ENCODE results near the gene PALLD.
"Not testable (repeated sequence)": the region's sequence is repeated elsewhere in the genome, so short reads cannot be mapped to it uniquely, and the experiment has no call there.

PALLD gene

DNA sequence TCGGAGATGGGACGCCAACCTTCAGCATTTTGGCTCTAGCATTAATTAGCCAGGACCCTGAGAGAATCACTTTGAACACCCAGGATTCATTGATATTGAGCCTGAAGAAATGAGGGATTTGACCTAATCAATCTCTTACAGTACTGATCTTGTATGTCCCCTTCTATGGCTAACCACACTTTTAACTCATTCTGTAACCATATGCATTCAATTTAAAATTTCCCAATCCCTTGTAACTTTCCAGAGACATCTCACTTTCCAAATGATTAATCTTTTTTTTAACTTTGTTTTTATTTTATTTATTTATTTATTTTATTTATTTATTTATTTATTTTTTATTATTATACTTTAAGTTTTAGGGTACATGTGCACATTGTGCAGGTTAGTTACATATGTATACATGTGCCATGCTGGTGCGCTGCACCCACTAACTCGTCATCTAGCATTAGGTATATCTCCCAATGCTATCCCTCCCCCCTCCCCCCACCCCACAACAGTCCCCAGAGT, 205.8 kb downstream of the PALLD start:
- not testable (repeated sequence) for DNase-seq

- no peak for DNase-seq
Observed at GRCh38 chr4:168705121-168705520, 208.3 kb downstream of the PALLD start.

DNA sequence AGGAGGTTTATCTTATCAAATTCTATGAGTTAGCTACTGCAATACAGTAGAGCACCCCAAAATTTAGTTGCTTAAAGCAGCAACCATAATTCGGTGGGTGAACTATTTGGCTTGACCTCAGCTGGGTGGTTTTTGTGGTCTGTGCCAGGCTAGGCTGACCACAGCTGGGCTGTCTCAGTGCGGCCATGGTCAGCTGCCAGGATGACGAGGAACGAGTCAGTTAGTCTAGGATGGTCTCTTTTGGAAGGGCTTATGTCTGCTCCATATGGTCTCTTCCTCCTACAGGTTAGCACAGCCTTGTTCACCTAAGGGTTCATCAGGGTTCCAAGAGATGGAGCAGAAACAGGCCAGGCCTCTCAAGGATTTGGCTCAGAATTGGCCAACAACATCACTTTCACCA, 210.4 kb downstream of the PALLD start:
- no peak for DNase-seq

GRCh38 chr4:168708108-168708507, 211.3 kb downstream of the PALLD start:
- DNase-seq, result no peak

DNA sequence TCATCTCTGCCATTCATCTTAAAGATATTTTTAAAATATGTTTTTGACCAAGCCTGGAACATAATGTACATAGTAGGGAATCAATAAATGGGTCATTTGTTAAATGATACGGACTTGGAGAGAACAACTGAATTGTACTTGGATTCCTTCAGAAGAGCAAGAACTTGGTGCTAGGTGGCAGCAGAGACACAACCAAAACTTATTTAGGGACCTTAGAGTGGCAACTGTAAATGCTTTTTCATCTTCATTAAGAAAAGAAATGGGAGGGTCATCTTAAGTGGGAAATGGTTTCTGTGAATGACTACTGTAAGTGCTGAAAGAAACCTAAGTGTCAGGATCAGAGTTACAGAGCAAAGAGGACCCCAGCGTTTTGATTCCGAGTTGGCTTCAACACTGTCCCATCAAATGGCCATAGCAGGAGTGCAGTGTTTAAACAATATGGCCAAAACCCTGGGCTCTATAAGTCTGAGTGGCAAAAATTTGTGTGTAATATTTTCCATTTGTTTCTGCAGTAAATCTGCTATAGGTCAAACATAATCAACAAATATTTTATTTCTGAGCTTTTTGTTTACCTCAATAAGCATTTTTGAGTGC, 213.6 kb downstream of the PALLD start:
- no peak for DNase-seq

- no peak for DNase-seq
Observed at GRCh38 chr4:168711197-168712140, 214.6 kb downstream of the PALLD start.

GRCh38 chr4:168712316-168712890, 215.6 kb downstream of the PALLD start:
- no peak for DNase-seq

GRCh38 chr4:168713253-168713652, 216.4 kb downstream of the PALLD start:
- DNase-seq, result no peak

GRCh38 chr4:168715896-168716295, 219.0 kb downstream of the PALLD start:
- no peak for DNase-seq

- DNase-seq, result no peak
Observed at GRCh38 chr4:168716406-168717129, 219.7 kb downstream of the PALLD start.

DNA sequence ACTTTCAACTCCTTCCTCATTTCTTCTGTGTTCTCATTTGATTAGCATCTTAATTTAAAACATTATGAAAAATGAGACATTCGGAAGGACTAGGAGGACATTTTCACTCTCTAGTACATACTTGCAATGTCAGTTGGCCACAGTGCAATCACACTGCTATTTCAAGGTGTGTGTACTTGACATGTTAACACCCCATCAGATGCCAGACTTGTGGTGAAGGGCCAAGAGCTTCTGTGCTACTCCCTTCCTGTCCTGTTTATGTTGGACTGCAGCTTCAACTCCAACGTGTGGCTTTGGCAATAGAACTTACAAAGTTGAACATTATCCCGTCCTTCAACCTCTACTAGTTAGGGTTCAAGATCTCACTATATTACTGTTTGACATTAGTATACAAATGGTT, 221.0 kb downstream of the PALLD start:
- DNase-seq, result no peak

DNA sequence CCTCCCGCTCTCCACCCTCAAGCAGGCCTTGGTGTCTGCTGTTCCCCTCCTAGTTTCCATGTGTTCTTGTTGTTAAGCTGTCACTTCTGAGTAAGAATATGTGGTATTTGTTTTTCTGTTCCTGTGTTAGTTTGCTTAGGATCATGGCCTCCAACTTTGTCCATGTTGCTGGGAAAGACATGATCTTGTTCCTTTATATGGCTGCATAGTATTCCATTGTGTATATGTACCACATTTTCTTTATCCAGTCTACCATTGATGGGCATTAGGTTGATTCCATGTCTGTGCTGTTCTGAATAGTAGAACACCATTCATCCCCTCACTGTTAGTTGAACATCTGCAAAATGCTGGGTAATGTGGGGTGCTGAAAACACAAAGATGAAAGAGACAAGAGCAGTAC, 222.9 kb downstream of the PALLD start:
- DNase-seq, result no peak

GRCh38 chr4:168720396-168720900, 223.6 kb downstream of the PALLD start:
- DNase-seq, result no peak

DNA sequence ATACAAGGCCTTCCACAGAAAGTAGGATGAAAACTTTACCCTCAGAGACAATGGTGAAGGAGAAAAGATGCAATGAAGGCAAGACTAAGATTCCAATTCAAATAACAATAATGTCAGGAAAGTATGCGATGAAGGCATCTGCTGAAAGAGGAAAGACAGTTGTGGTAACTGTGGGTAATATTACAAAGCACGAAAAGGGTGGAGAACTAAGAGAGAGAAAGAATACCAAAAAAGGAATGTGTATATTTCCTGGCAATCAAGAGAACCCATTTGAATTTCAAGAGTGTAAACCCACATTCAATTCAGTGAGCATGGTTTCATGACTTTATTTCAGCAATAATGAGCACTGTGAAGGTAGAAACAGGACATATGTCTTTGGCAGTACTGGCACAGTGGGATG, 225.5 kb downstream of the PALLD start:
- no peak for DNase-seq

GRCh38 chr4:168723020-168723419, 226.2 kb downstream of the PALLD start:
- DNase-seq, result no peak

GRCh38 chr4:168723569-168723968, 226.7 kb downstream of the PALLD start:
- no peak for DNase-seq

DNA sequence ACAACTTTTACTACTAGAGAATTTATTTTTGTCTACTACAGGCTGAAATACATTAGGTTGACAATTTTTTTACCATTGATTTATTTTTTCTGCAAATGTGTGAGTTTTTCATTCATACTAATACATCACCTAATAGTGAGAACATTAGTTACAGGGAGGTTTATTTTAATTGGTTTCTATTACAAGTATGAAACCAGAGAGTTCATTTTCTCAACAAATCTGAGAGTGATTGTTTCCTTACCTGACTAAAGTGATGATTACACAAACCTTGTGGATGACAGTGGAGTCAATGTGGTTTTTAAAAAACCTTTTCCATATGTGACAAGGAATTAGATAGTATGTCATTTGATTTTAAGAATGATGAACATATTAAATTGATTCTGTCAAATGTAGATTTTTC, 227.4 kb downstream of the PALLD start:
- DNase-seq, result no peak

DNA sequence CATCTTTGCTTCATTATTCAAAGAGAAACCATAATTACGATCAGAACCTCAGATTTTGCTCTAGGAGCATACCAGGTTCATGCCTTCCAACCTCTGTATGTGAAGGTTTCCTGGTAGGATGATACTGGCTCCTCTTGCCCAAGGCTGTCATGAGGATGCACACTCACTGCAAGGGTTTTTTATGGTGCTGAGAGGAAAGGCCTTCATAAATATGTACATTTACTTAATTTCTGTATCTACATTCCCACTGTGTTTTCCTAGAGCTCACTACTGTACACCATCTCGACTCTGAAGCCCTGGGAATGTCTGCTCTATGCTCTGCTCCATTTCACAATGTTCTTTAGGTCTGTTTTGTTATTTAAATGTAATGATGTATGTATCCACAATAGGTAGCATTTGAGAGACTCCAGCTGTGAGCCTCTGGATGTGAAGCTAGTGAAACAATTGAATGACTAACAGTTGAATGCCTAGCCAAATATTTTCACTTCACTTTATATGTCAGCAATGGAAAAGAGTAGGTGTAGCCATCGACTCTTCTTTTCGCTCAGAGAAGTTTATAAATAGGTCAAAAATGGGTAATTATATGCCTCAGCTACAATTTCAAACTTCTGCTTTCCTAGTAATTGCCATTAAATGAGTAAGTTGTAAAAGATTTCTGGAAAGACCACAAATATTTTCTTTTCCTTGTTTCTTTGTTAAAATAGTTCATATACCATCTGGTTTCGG, 228.0 kb downstream of the PALLD start:
- no peak for DNase-seq

- DNase-seq, result no peak
Observed at GRCh38 chr4:168725930-168726329, 229.1 kb downstream of the PALLD start.

- DNase-seq, result not testable (repeated sequence)
Observed at GRCh38 chr4:168727181-168727580, 230.3 kb downstream of the PALLD start.

DNA sequence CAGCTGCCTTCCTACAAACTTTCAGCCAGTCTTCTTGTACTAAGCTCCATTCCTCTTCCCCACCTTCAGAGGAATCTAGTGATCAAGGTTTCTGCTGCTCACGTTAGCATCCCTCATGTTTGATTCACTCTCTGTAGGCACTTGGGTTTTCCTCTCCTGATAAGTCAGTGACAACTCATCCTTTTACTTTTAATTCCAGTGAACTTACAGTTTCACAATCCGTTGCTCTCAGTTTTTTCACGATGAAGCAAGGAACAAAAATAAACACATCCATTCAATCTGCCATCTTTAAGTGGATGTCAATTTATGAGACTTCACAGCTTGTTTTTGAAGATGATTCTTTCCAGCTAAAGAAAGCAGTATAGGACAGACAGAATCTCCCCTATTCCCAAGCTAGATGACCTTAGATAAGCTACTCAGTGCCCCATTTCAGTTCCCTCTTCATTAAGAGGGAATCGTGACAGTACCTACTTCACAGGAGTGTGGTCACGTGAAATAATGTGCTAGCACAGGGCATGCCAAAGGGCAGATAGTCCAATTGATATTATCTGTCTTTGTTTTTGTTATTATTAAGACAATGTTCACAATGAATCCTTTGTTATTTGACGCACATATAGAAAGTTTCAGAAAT, 234.3 kb downstream of the PALLD start:
- DNase-seq, result no peak

Measured in right kidney (tissue), 1 donor.